Stimulated activated CD8-positive, alpha-beta memory T cell treated with anti-CD3 and anti-CD28 coated beads, Interleukin-7, amount 100 ng/mL, for 48 hours (primary cell): ENCODE results near the gene IFITM10.

Source experiments
- DNase-seq, 2 donors: peaks; one replicate each; pipeline ENCODE4 v3.0.0-alpha.2; 2020; ENCODE audit warnings: low read depth in 1 of 2; ENCODE audit errors: extremely low read depth in 1 of 2

IFITM10 gene

GRCh38 chr11:1753229-1753928, 3.0 kb upstream of the IFITM10 start:
- DNase-seq: no peak

GRCh38 chr11:1752907-1753228, 2.5 kb upstream of the IFITM10 start:
- no peak for DNase-seq

- no peak for DNase-seq
These were observed 1.9 kb upstream of the IFITM10 start for GRCh38 chr11:1751999-1752906.

GRCh38 chr11:1751531-1751921, 1.1 kb upstream of the IFITM10 start:
- no peak for DNase-seq

- DNase-seq: no peak
These were observed 590 bp upstream of the IFITM10 start for GRCh38 chr11:1750840-1751530.

GRCh38 chr11:1749395-1750351, 722 bp downstream of the IFITM10 start:
- DNase-seq: no peak

GRCh38 chr11:1748636-1749394, 1.6 kb downstream of the IFITM10 start:
- no peak for DNase-seq

GRCh38 chr11:1747753-1748635, 2.4 kb downstream of the IFITM10 start:
- no peak for DNase-seq

GRCh38 chr11:1746956-1747752, 3.2 kb downstream of the IFITM10 start:
- no peak for DNase-seq

- DNase-seq: no peak
These were observed 3.9 kb downstream of the IFITM10 start for GRCh38 chr11:1746511-1746931.

- DNase-seq: no peak
These were observed 4.6 kb downstream of the IFITM10 start for GRCh38 chr11:1745701-1746320.

- DNase-seq: no peak
These were observed 5.3 kb downstream of the IFITM10 start for GRCh38 chr11:1744891-1745700.

- no peak for DNase-seq
These were observed 6.1 kb downstream of the IFITM10 start for GRCh38 chr11:1744137-1744886.

GRCh38 chr11:1743585-1744136, 6.7 kb downstream of the IFITM10 start:
- DNase-seq: no peak

GRCh38 chr11:1742869-1743584, 7.4 kb downstream of the IFITM10 start:
- DNase-seq: no peak
